ENCODE results near the gene NAA30.
"Not testable (repeated sequence)": the region's sequence is repeated elsewhere in the genome, so short reads cannot be mapped to it uniquely, and the experiment has no call there.

Gene NAA30

GRCh38 chr14:57390037-57390805 lies at the start of gene NAA30:
TSS of gene NAA30 (plus strand) at chr14:57390586. CDS start at chr14:57390958, 372 bp downstream.
- peak; percentile 85 for DNase-seq (ENCODE audit: low read depth, low spot score)

GRCh38 chr14:57343545-57344297 lies 46.7 kb upstream of the NAA30 start:
- DNase-seq (ENCODE audit: low read depth, low spot score) = not testable (repeated sequence)

GRCh38 chr14:57345106-57345505 lies 45.3 kb upstream of the NAA30 start:
- no peak for DNase-seq (ENCODE audit: low read depth, low spot score)

GRCh38 chr14:57346741-57347140 lies 43.6 kb upstream of the NAA30 start:
- no peak for DNase-seq (ENCODE audit: low read depth, low spot score)

GRCh38 chr14:57352396-57353170 lies 37.8 kb upstream of the NAA30 start:
- no peak for DNase-seq (ENCODE audit: low read depth, low spot score)

- DNase-seq (ENCODE audit: low read depth, low spot score) = no peak
Measured at GRCh38 chr14:57355081-57355800, 35.1 kb upstream of the NAA30 start.

- DNase-seq (ENCODE audit: low read depth, low spot score) = no peak
Measured at GRCh38 chr14:57362361-57362760, 28.0 kb upstream of the NAA30 start.

GRCh38 chr14:57364659-57365450 lies 25.5 kb upstream of the NAA30 start:
- no peak for DNase-seq (ENCODE audit: low read depth, low spot score)

GRCh38 chr14:57370187-57370586 lies 20.2 kb upstream of the NAA30 start:
- DNase-seq (ENCODE audit: low read depth, low spot score) = not testable (repeated sequence)

- DNase-seq (ENCODE audit: low read depth, low spot score) = no peak
Measured at GRCh38 chr14:57371013-57371412, 19.4 kb upstream of the NAA30 start.

- no peak for DNase-seq (ENCODE audit: low read depth, low spot score)
Measured at GRCh38 chr14:57375156-57375555, 15.2 kb upstream of the NAA30 start.

GRCh38 chr14:57378661-57379060 lies 11.7 kb upstream of the NAA30 start:
- no peak for DNase-seq (ENCODE audit: low read depth, low spot score)

- DNase-seq (ENCODE audit: low read depth, low spot score) = no peak
Measured at GRCh38 chr14:57380935-57381334, 9.5 kb upstream of the NAA30 start.

GRCh38 chr14:57382283-57382682 lies 8.1 kb upstream of the NAA30 start:
- no peak for DNase-seq (ENCODE audit: low read depth, low spot score)

- no peak for DNase-seq (ENCODE audit: low read depth, low spot score)
Measured at GRCh38 chr14:57383125-57383745, 7.2 kb upstream of the NAA30 start.

- no peak for DNase-seq (ENCODE audit: low read depth, low spot score)
Measured at GRCh38 chr14:57388067-57388466, 2.3 kb upstream of the NAA30 start.

GRCh38 chr14:57389646-57390036 lies 745 bp upstream of the NAA30 start:
- no peak for DNase-seq (ENCODE audit: low read depth, low spot score)

- DNase-seq (ENCODE audit: low read depth, low spot score) = peak; percentile 5
Measured at GRCh38 chr14:57390806-57391516, 575 bp downstream of the NAA30 start.

GRCh38 chr14:57391517-57392195 lies 1.3 kb downstream of the NAA30 start:
- no peak for DNase-seq (ENCODE audit: low read depth, low spot score)

Measured in activated CD4-positive, CD25-positive, alpha-beta regulatory T cell treated with anti-CD3 and anti-CD28 coated beads, Interleukin-2, amount 50 U/mL, for 16 hours (primary cell).